Gastroesophageal sphincter (tissue), 3 donors: ENCODE results near the gene STK40.

Experiments used
- CTCF ChIP-seq, 4 experiments: fragments of 200-600 bp in 2 of 4; fragments of 450-650 bp in 2 of 4; sonication (generic) in 1 of 4; IDR thresholded peaks; one replicate each; pipeline ENCODE4 v1.5.1; 2017 to 2019; ENCODE audit warnings: antibody characterized with exemption in 4 of 4, mild to moderate bottlenecking in 2 of 4, moderate library complexity in 2 of 4
- EP300 ChIP-seq: sonication (generic); formaldehyde crosslinking; IDR thresholded peaks from one replicate; pipeline ENCODE4 v1.6.1; 2017; ENCODE audit warnings: antibody characterized with exemption, mild to moderate bottlenecking
- POLR2A ChIP-seq, 2 donors: fragments of 450-650 bp; IDR thresholded peaks; one replicate each; pipeline ENCODE4 v1.6.1; 2017; ENCODE audit warnings: antibody characterized with exemption in 2 of 2, mild to moderate bottlenecking in 2 of 2, moderate library complexity in 1 of 2

- TF ChIP-seq EP300 (no peak), CTCF (IDR thresholded peaks at IDR 0.05) (no peak), POLR2A (IDR thresholded peaks at IDR 0.05) (no peak)
Observed at GRCh38 chr1:36307601-36308330, 78.0 kb downstream of the STK40 start.
